SW480 (cell line): ENCODE measurements around the gene SEZ6L.
A peak's percentile ranks its signal among the peaks of the same experiment; 100 is the strongest.

Experiments
- DNase-seq: peaks from one replicate; pipeline ENCODE4 v3.0.0-alpha.2; 2016; ENCODE audit warnings: low spot score

SEZ6L gene

GRCh38 chr22:26339755-26340154, 170.5 kb downstream of the SEZ6L start:
- DNase-seq: no peak

GRCh38 chr22:26342745-26343410, 173.6 kb downstream of the SEZ6L start:
- no peak for DNase-seq

- DNase-seq: no peak
Observed at GRCh38 chr22:26345496-26345895, 176.2 kb downstream of the SEZ6L start.

- DNase-seq: no peak
Observed at GRCh38 chr22:26348810-26349526, 179.7 kb downstream of the SEZ6L start.

GRCh38 chr22:26354707-26355106, 185.4 kb downstream of the SEZ6L start:
- no peak for DNase-seq

GRCh38 chr22:26357281-26357680, 188.0 kb downstream of the SEZ6L start:
- DNase-seq: no peak

GRCh38 chr22:26357813-26358212, 188.6 kb downstream of the SEZ6L start:
- no peak for DNase-seq

- DNase-seq: no peak
Observed at GRCh38 chr22:26359156-26359555, 189.9 kb downstream of the SEZ6L start.

- peak; percentile 62 for DNase-seq
Observed at GRCh38 chr22:26360169-26360885, 191.1 kb downstream of the SEZ6L start.

- DNase-seq: no peak
Observed at GRCh38 chr22:26362471-26362870, 193.2 kb downstream of the SEZ6L start.

- DNase-seq: peak; percentile 79
Observed at GRCh38 chr22:26364066-26365015, 195.1 kb downstream of the SEZ6L start.

- peak; percentile 28 for DNase-seq
Observed at GRCh38 chr22:26367402-26368245, 198.4 kb downstream of the SEZ6L start.

GRCh38 chr22:26372890-26373289, 203.6 kb downstream of the SEZ6L start:
- no peak for DNase-seq

- DNase-seq: no peak
Observed at GRCh38 chr22:26374391-26375026, 205.2 kb downstream of the SEZ6L start.

GRCh38 chr22:26377170-26377830, 208.0 kb downstream of the SEZ6L start:
- DNase-seq: no peak

GRCh38 chr22:26380072-26380830, 211.0 kb downstream of the SEZ6L start:
- DNase-seq: no peak

GRCh38 chr22:26382782-26383181, 213.5 kb downstream of the SEZ6L start:
- DNase-seq: no peak

- DNase-seq: no peak
Observed at GRCh38 chr22:26383968-26384556, 214.8 kb downstream of the SEZ6L start.

- DNase-seq: no peak
Observed at GRCh38 chr22:26385164-26385563, 215.9 kb downstream of the SEZ6L start.
